Natural killer cell (primary cell): Measurements from ENCODE around the gene SNX24. TPM values are rescaled to one million over a fixed set of nuclear protein-coding genes. Genes with fewer than 3 reads are reported as not detected.

Experiments
- ATAC-seq, 3 donors: fragments of 150-1000 bp in 2 of 3; fragments of 200-7000 bp in 1 of 3; cut with Tn5 transposase; 1 replicate in 1 of 3; 2 replicates in 2 of 3; pipeline ENCODE4 v1.10.0; 2021; ENCODE audit warnings: mild to moderate bottlenecking in 2 of 3, moderate library complexity in 2 of 3
- DNase-seq, 2 donors: peaks; one replicate each; pipeline versions ENCODE4 v3.0.0 to v3.0.0-alpha.2; 2013 to 2021; ENCODE audit warnings: mixed read lengths in 1 of 2
- H3K27ac ChIP-seq: one replicate; pipeline ENCODE4 v1.5.1; 2013; ENCODE audit warnings: mild to moderate bottlenecking, low read length
- H3K27me3 ChIP-seq: one replicate; pipeline ENCODE4 v1.6.1; 2013; ENCODE audit warnings: low read length; ENCODE audit not compliant: control insufficient read depth, insufficient read depth
- H3K36me3 ChIP-seq: one replicate; pipeline ENCODE4 v1.6.1; 2013; ENCODE audit warnings: low read length; ENCODE audit not compliant: control insufficient read depth, insufficient read depth
- H3K4me1 ChIP-seq: one replicate; pipeline ENCODE4 v1.6.1; 2013; ENCODE audit warnings: low read length; ENCODE audit not compliant: control insufficient read depth, insufficient read depth
- H3K4me3 ChIP-seq: one replicate; pipeline ENCODE4 v1.5.1; 2013; ENCODE audit warnings: low read length
- H3K9me3 ChIP-seq: one replicate; pipeline ENCODE4 v1.6.1; 2013; ENCODE audit warnings: low read length; ENCODE audit not compliant: control insufficient read depth, insufficient read depth
- H3K27ac Mint-ChIP-seq, 2 donors: one replicate each; pipeline ENCODE4 v1.8.0; 2022; ENCODE audit warnings: mild to moderate bottlenecking in 2 of 2, mixed read lengths in 2 of 2, moderate library complexity in 1 of 2
- H3K27me3 Mint-ChIP-seq, 2 donors: one replicate each; pipeline ENCODE4 v1.8.0; 2022; ENCODE audit warnings: low read depth in 2 of 2, mixed read lengths in 2 of 2
- H3K36me3 Mint-ChIP-seq: one replicate; pipeline ENCODE4 v1.8.0; 2022; ENCODE audit warnings: mixed read lengths
- H3K4me1 Mint-ChIP-seq, 2 donors: one replicate each; pipeline ENCODE4 v1.8.0; 2022; ENCODE audit warnings: mixed read lengths in 2 of 2
- H3K4me3 Mint-ChIP-seq: one replicate; pipeline ENCODE4 v1.8.0; 2022; ENCODE audit warnings: mild to moderate bottlenecking, moderate library complexity, mixed read lengths
- H3K9me3 Mint-ChIP-seq, 2 donors: one replicate each; pipeline ENCODE4 v1.8.0; 2022; ENCODE audit warnings: mixed read lengths in 2 of 2
- WGBS: methylation state at CpG from one replicate; pipeline ENCODE4 v1.1.7; 2013; ENCODE audit warnings: missing lambda C conversion rate; ENCODE audit not compliant: insufficient coverage; 5-methylcytosine and 5-hydroxymethylcytosine counted together
- intact Hi-C: fragments of 100-400 bp; cut with micrococcal nuclease; formaldehyde crosslinking; loops from one replicate; pipeline ENCODE4 v1.14.2; 2022
- total RNA-seq, 4 donors: library from RNA; stranded (reverse); fragments of 120-200 nt in 1 of 4; gene quantifications; one replicate each; pipeline versions ENCODE4 v1.2.3 to v1.2.4, GENCODE V29; 2013 to 2022
- TF ChIP-seq, protein P1 (sequence below): fragments of 200-600 bp; IDR thresholded peaks from one replicate; pipeline ENCODE4 v1.8.0; 2022; ENCODE audit warnings: antibody characterized with exemption

Gene SNX24
- total RNA-seq, 3 donors from 2014 or later (not counting 1 experiment from before 2014, with no cell fraction given) = 3.6 to 5.2 (median 3.7) TPM

DNA sequence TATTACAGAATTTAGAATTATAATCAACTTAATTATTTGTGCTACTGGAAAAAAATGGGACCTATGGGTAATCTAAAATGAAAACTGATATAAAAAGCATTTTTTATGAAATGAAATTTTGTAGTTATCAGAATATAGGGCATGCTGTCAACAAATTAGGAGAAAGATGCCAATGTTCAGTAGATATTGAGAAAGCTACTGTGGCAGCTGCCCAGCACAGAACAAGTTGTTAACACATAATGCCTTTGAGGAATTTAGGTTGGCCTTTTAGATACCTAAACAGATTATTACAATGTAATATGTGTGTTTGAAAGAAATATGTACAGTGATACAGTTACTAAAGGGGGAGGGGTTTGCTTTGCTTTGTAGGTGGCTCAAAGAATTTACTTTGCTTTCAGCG is 137.0 kb downstream of the SNX24 start:
- H3K9me3 ChIP-seq = no peaks in the 10 kb centered on the region
- intact Hi-C loops = no loop called here
- no peaks in the 10 kb centered on the region for H3K4me1 ChIP-seq
- H3K9me3 Mint-ChIP-seq = no peaks in the 10 kb centered on the region
- no peak overlapping the region for H3K4me3 ChIP-seq
- ATAC-seq (no peak), DNase-seq (no peak)
- H3K27ac Mint-ChIP-seq = no peak overlapping the region
- no peaks in the 10 kb centered on the region for H3K27me3 ChIP-seq
- TF ChIP-seq, protein P1, sequence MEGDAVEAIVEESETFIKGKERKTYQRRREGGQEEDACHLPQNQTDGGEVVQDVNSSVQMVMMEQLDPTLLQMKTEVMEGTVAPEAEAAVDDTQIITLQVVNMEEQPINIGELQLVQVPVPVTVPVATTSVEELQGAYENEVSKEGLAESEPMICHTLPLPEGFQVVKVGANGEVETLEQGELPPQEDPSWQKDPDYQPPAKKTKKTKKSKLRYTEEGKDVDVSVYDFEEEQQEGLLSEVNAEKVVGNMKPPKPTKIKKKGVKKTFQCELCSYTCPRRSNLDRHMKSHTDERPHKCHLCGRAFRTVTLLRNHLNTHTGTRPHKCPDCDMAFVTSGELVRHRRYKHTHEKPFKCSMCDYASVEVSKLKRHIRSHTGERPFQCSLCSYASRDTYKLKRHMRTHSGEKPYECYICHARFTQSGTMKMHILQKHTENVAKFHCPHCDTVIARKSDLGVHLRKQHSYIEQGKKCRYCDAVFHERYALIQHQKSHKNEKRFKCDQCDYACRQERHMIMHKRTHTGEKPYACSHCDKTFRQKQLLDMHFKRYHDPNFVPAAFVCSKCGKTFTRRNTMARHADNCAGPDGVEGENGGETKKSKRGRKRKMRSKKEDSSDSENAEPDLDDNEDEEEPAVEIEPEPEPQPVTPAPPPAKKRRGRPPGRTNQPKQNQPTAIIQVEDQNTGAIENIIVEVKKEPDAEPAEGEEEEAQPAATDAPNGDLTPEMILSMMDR = no peak
- H3K36me3 Mint-ChIP-seq = no peaks in the 10 kb centered on the region
- no peaks in the 10 kb centered on the region for H3K27me3 Mint-ChIP-seq
- no peak overlapping the region for H3K27ac ChIP-seq
- peaks cover 0 to 6% of the 10 kb centered on the region in 2 donors for H3K4me1 Mint-ChIP-seq
- no peaks in the 10 kb centered on the region for H3K36me3 ChIP-seq
- no CpG with 5 or more reads among the region's 1 CpG for WGBS
- H3K4me3 Mint-ChIP-seq = no peak overlapping the region

DNA sequence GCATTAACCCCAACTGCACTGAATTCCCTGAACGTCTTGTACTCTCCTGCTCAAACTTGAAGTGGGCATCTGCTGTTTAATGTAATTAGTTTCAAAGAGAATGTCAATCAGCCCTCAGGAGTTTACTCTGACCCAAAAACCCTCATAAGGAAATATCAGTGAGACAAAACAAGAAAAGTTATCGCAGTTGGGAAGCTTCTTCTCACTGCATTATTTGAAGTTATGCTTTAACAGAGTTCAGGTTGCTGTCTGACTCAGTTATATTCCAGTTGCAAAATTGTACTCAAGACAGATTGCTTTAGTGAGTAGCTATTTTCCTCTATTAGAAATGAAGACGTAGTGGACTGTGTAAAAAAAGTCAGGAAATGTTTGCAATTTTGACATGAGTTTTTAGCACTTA is 139.0 kb downstream of the SNX24 start:
- intact Hi-C loops = no loop called here
- Mint-ChIP-seq H3K4me3 (no peak overlapping the region), H3K4me1 (peaks cover 0 to 6% of the 10 kb centered on the region in 2 donors), H3K36me3 (no peaks in the 10 kb centered on the region), H3K27me3 (no peaks in the 10 kb centered on the region), H3K27ac (no peak overlapping the region), H3K9me3 (no peaks in the 10 kb centered on the region)
- Histone ChIP-seq H3K9me3 (no peaks in the 10 kb centered on the region), H3K27ac (no peak overlapping the region), H3K36me3 (no peaks in the 10 kb centered on the region), H3K27me3 (no peaks in the 10 kb centered on the region), H3K4me3 (no peak overlapping the region), H3K4me1 (no peaks in the 10 kb centered on the region)
- 77% methylated on average over 2 of the region's 3 CpGs for WGBS
- no peak for DNase-seq
- TF ChIP-seq, protein P1 = no peak
- no peak for ATAC-seq

DNA sequence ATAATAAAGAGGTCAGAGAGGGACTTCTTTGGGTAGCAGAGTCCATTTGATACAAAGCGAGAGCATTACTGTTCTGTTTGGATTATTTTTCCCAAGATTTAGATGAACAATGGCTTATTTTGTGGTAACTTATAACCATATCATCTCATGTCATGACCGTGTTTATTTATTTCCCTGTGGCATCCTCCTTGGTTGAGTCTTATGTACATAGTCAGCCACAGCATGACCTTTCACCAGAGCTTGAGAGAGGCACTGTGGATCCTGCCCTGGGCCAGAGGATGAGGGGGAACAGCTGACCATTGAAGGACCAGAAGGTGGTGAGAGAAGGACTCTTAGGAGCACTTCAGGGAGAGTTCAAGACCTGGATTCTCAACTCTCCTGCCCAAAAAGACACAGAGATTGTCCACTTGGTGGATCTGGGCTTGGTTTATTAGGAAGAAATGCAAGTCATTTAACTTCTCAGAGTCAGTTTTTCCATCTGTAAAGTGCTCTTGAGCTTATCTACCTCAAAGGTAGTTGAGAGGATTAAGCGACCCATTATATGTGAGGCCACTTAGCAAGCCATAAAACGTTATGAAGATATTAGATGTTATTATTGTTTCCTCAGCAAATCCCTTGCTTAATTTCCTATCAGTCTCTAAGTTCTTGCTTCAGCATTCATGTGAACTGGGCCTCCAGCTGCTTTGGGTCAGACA is 139.7 kb downstream of the SNX24 start:
- Mint-ChIP-seq H3K4me1 (peaks cover 0 to 6% of the 10 kb centered on the region in 2 donors), H3K9me3 (no peaks in the 10 kb centered on the region), H3K27ac (no peak overlapping the region), H3K36me3 (no peaks in the 10 kb centered on the region), H3K4me3 (no peak overlapping the region), H3K27me3 (no peaks in the 10 kb centered on the region)
- Histone ChIP-seq H3K36me3 (no peaks in the 10 kb centered on the region), H3K4me3 (no peak overlapping the region), H3K9me3 (no peaks in the 10 kb centered on the region), H3K27me3 (no peaks in the 10 kb centered on the region), H3K4me1 (no peaks in the 10 kb centered on the region), H3K27ac (no peak overlapping the region)
- 96% methylated on average over 4 of the region's 4 CpGs for WGBS
- intact Hi-C loops = no loop called here
- ATAC-seq (no peak), DNase-seq (no peak)
- TF ChIP-seq, protein P1 = no peak
